Stimulated activated memory B cell treated with anti-CD40 and anti-IgM and Interleukin-4, amounts not matched to agents 10 μg/mL and 1 μg/mL and 100 μg/mL, for 72 hours (primary cell): Measurements from ENCODE around the gene MS4A12.

Experiments
- ATAC-seq: fragments of 150-1000 bp; cut with Tn5 transposase; 2 replicates; pipeline ENCODE4 v1.10.0; 2021
- H3K27ac Mint-ChIP-seq: one replicate; pipeline ENCODE4 v1.8.0; 2022; ENCODE audit warnings: mild to moderate bottlenecking, mixed read lengths
- H3K27me3 Mint-ChIP-seq: one replicate; pipeline ENCODE4 v1.8.0; 2022; ENCODE audit warnings: mixed read lengths
- H3K36me3 Mint-ChIP-seq: one replicate; pipeline ENCODE4 v1.8.0; 2022; ENCODE audit warnings: mixed read lengths
- H3K4me1 Mint-ChIP-seq: one replicate; pipeline ENCODE4 v1.8.0; 2022; ENCODE audit warnings: mixed read lengths
- H3K4me3 Mint-ChIP-seq: one replicate; pipeline ENCODE4 v1.8.0; 2022; ENCODE audit warnings: mild to moderate bottlenecking, moderate library complexity, mixed read lengths
- H3K9me3 Mint-ChIP-seq: one replicate; pipeline ENCODE4 v1.8.0; 2022; ENCODE audit warnings: mixed read lengths

MS4A12 gene

DNA sequence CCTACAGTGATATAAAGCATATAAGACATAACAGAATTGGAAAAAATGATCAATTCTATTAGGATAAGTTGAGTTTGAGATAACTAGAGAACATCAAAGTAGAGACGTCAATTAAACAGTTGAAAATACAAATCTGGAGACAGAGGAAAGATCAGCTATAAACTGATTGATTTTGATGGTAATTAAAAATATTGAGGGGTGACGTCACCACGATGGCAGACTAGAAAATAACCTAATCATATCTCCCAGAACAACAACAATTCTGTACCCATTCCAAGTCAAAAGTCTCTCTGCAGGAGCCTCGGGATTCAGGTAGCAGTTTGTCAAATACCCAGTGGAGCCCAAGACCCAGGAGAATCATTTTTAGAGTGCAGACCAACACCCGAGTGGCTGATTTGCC lies 51.5 kb downstream of the MS4A12 start:
- Mint-ChIP-seq H3K4me1 (no peaks in the 10 kb centered on the region), H3K27ac (no peak overlapping the region), H3K27me3 (peaks cover 33% of the 10 kb centered on the region), H3K4me3 (no peak overlapping the region), H3K9me3 (peaks cover 7% of the 10 kb centered on the region), H3K36me3 (peaks cover 4% of the 10 kb centered on the region)
- no peak for ATAC-seq
